Measurements from ENCODE around the gene HS1BP3. TPM values are rescaled to one million over a fixed set of nuclear protein-coding genes. Genes with fewer than 3 reads are reported as not detected.

HS1BP3 gene
- total and polyA plus RNA-seq, 2 donors (not counting 3 experiments of a cell fraction or from before 2014, with no cell fraction given), result 27.4 to 33.1 TPM

- FAIRE-seq (no peak), DNase-seq (ENCODE audit: low read depth, low spot score) (no peak)
- Histone ChIP-seq H3K4me2 (ENCODE audit: insufficient read depth, low read length) (no peak overlapping the region), H3K9me3 (replicated peaks; ENCODE audit: control insufficient read depth, insufficient read depth, low read length) (no peaks in the 10 kb centered on the region), H3K9me1 (replicated peaks; ENCODE audit: control insufficient read depth, extremely low read depth, insufficient read depth, low read length) (no peaks in the 10 kb centered on the region), H2AFZ (ENCODE audit: low read depth, low read length) (no peak overlapping the region), H3K79me2 (ENCODE audit: control insufficient read depth, insufficient read depth, low read length) (no peaks in the 10 kb centered on the region), H4K20me1 (replicated peaks; ENCODE audit: control insufficient read depth, extremely low read depth, insufficient read depth, low read length) (no peaks in the 10 kb centered on the region), H3K4me3 (replicated peaks in 1 of 3; ENCODE audit: insufficient read depth in 1 of 3, low read depth in 1 of 3, low read length in 3 of 3) (no peak overlapping the region), H3K9ac (replicated peaks; ENCODE audit: extremely low read depth, insufficient read depth, low read length) (no peak overlapping the region), H3K27me3 (ENCODE audit: control insufficient read depth in 2 of 2, insufficient read depth in 2 of 2, low read length in 2 of 2) (no peaks in the 10 kb centered on the region), H3K4me1 (ENCODE audit: control insufficient read depth, extremely low read depth, insufficient read depth, low read length) (peaks cover 28% of the 10 kb centered on the region), H3K27ac (ENCODE audit: insufficient read depth, low read depth, low read length) (peak overlapping the region; percentile 77), H3K36me3 (ENCODE audit: control insufficient read depth in 2 of 2, extremely low read depth in 1 of 2, insufficient read depth in 2 of 2, low read length in 2 of 2) (peaks cover 0 to 18% of the 10 kb centered on the region in 2 experiments)
- POLR2A ChIA-PET, result interaction anchor here (1.3 to 2.3 kb wide), 3 partner anchors 17 to 169 kb away, joined by 3 to 67 read pairs (median 4); partner anchors contain the start of gene RHOB
- CTCF ChIA-PET, result interaction anchor here (1.5 to 3.0 kb wide), 8 partner anchors 10 to 208 kb away, joined by 5 to 20 read pairs (median 11); partner anchors contain the start of gene RHOB
- dilution Hi-C loops (cut with MboI; ENCODE audit: extremely low pct_ligation_motif_present, low sequenced_read_pairs) (no loop called here), intact Hi-C loops (cut with micrococcal nuclease) (loop anchor here (1.0 kb wide), 6 partner anchors 15 to 172 kb away; partner anchors contain the start of gene RHOB)
- no TSS peak for BruUV-seq (replicated peaks)
- TF ChIP-seq CTCF (IDR thresholded peaks at IDR 0.05; ENCODE audit: extremely low read depth in 1 of 2, insufficient read depth in 1 of 2, low read depth in 1 of 2, low read length in 2 of 2) (no peak), MYC (IDR thresholded peaks at IDR 0.05; ENCODE audit: low read depth, low read length) (no peak)
Observed at GRCh38 chr2:20618886-20619521, 31.9 kb downstream of the HS1BP3 start.

- DNase-seq (ENCODE audit: low read depth, low spot score) (no peak), FAIRE-seq (no peak)
- H2AFZ ChIP-seq (ENCODE audit: low read depth, low read length), result peak overlapping the region; percentile 36
- H3K27me3 ChIP-seq (ENCODE audit: control insufficient read depth in 2 of 2, insufficient read depth in 2 of 2, low read length in 2 of 2), result no peaks in the 10 kb centered on the region
- POLR2A ChIA-PET, result interaction anchor here (0.7 to 2.3 kb wide), 8 partner anchors 14 to 169 kb away, joined by 3 to 67 read pairs (median 3); partner anchors contain the start of gene RHOB
- H3K4me1 ChIP-seq (ENCODE audit: control insufficient read depth, extremely low read depth, insufficient read depth, low read length), result peaks cover 30% of the 10 kb centered on the region
- H3K9ac ChIP-seq (replicated peaks; ENCODE audit: extremely low read depth, insufficient read depth, low read length), result peak overlapping the region; percentile 63
- dilution Hi-C loops (cut with MboI; ENCODE audit: extremely low pct_ligation_motif_present, low sequenced_read_pairs), result no loop called here
- no peaks in the 10 kb centered on the region for H4K20me1 ChIP-seq (replicated peaks; ENCODE audit: control insufficient read depth, extremely low read depth, insufficient read depth, low read length)
- intact Hi-C loops (cut with micrococcal nuclease), result loop anchor here (1.0 kb wide), 6 partner anchors 16 to 171 kb away; partner anchors contain the start of gene RHOB
- H3K9me1 ChIP-seq (replicated peaks; ENCODE audit: control insufficient read depth, extremely low read depth, insufficient read depth, low read length), result no peaks in the 10 kb centered on the region
- CTCF ChIA-PET, result interaction anchor here (0.6 to 3.0 kb wide), 23 partner anchors 9 to 240 kb away, joined by 3 to 20 read pairs (median 7); partner anchors contain the start of gene RHOB
- no peaks in the 10 kb centered on the region for H3K9me3 ChIP-seq (replicated peaks; ENCODE audit: control insufficient read depth, insufficient read depth, low read length)
- no peak for TF ChIP-seq GATA2 (IDR thresholded peaks at IDR 0.05; ENCODE audit: insufficient read depth, insufficient read length, low read depth, low read length)
- TF ChIP-seq EZH2 (IDR thresholded peaks at IDR 0.05; ENCODE audit: borderline replicate concordance, low read depth, low read length, severe bottlenecking), result no peak
- TF ChIP-seq MAX (IDR thresholded peaks at IDR 0.05; ENCODE audit: insufficient read depth, insufficient read length), result no peak
- H3K27ac ChIP-seq (ENCODE audit: insufficient read depth, low read depth, low read length), result peak overlapping the region; percentile 77
- no TSS peak for BruUV-seq (replicated peaks)
- no peak overlapping the region for H3K4me3 ChIP-seq (replicated peaks in 1 of 3; ENCODE audit: insufficient read depth in 1 of 3, low read depth in 1 of 3, low read length in 3 of 3)
- H3K4me2 ChIP-seq (ENCODE audit: insufficient read depth, low read length), result no peak overlapping the region
- H3K79me2 ChIP-seq (ENCODE audit: control insufficient read depth, insufficient read depth, low read length), result no peaks in the 10 kb centered on the region
- H3K36me3 ChIP-seq (ENCODE audit: control insufficient read depth in 2 of 2, extremely low read depth in 1 of 2, insufficient read depth in 2 of 2, low read length in 2 of 2), result peaks cover 0 to 16% of the 10 kb centered on the region in 2 experiments
Observed at GRCh38 chr2:20618468-20618885, 32.4 kb downstream of the HS1BP3 start.
